Measurements from ENCODE around the gene SLC35G3. TPM values are rescaled to one million over a fixed set of nuclear protein-coding genes. Genes with fewer than 3 reads are reported as not detected.
"Not testable (repeated sequence)": the region's sequence is repeated elsewhere in the genome, so short reads cannot be mapped to it uniquely, and the experiment has no call there.

Gene SLC35G3
- total RNA-seq, 4 donors from 2014 or later: not detected

DNA sequence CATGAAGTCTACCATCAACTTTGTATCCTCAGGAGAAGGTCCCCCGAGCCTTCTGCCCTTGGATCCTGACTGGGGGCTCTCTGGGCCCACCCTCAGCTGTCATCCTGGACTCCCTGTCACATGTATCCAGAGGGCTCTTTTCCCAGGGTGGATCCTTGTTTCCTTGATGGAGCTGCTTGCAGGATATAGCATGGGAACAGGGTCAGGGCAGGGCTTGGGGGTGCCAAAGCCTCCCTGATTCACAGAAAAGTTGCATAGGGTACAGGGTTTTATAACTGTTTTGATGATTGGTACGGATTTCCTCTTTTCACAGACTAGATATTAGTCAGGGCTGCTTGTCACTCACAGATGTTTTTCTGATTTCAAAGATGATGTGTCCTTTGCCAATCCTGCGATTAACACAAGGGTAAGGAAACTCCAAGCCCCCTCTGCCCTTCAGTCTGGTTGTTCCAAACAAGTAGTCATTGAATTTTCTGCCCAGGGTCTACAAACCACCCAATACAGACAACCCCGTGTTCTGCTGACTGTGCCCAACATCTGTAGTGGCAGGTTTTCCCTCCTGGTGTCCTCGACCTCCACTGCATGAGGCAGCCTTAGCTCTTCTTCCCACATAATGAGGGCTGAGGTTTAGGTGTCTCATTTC is 20.6 kb upstream of the SLC35G3 start:
- no peak for DNase-seq (ENCODE audit: low spot score in 2 of 2)
- intact Hi-C loops (cut with DNase I; ENCODE audit: low total_unique reads): no loop called here
- H3K4me3 ChIP-seq (ENCODE audit: low read depth, poor library complexity, severe bottlenecking): no peak overlapping the region
- 51 to 53% methylated on average over 5 of the region's 5 CpGs for WGBS, 2 donors
- TF ChIP-seq POLR2A (IDR thresholded peaks at IDR 0.05): no peak
- TF ChIP-seq, protein P1, sequence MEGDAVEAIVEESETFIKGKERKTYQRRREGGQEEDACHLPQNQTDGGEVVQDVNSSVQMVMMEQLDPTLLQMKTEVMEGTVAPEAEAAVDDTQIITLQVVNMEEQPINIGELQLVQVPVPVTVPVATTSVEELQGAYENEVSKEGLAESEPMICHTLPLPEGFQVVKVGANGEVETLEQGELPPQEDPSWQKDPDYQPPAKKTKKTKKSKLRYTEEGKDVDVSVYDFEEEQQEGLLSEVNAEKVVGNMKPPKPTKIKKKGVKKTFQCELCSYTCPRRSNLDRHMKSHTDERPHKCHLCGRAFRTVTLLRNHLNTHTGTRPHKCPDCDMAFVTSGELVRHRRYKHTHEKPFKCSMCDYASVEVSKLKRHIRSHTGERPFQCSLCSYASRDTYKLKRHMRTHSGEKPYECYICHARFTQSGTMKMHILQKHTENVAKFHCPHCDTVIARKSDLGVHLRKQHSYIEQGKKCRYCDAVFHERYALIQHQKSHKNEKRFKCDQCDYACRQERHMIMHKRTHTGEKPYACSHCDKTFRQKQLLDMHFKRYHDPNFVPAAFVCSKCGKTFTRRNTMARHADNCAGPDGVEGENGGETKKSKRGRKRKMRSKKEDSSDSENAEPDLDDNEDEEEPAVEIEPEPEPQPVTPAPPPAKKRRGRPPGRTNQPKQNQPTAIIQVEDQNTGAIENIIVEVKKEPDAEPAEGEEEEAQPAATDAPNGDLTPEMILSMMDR (IDR thresholded peaks at IDR 0.05): no peak

DNA sequence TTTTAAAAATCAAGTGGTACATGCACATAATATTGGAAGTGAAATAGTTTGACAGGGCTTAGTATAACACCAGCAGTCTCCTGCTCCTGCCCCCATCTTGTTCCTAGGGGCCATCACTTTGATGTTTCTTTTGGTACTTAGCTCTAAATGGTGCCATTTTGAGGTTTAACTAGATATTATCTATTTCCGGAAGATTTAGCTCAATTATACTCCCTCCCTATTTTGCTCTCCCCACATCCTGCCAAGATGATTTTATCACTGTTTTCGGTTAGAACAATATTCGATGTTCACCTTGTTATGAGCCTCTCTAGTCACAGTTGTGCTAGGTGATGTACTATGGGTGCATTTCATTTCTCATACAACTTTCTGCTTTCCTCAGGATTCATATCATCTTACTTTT is 20.0 kb upstream of the SLC35G3 start:
- intact Hi-C loops (cut with DNase I; ENCODE audit: low total_unique reads): no loop called here
- no peak for DNase-seq (ENCODE audit: low spot score in 2 of 2)
- TF ChIP-seq, protein P1 (IDR thresholded peaks at IDR 0.05): no peak
- TF ChIP-seq POLR2A (IDR thresholded peaks at IDR 0.05): no peak
- WGBS, 2 donors: 45 to 64% methylated on average over 3 of the region's 3 CpGs
- H3K4me3 ChIP-seq (ENCODE audit: low read depth, poor library complexity, severe bottlenecking): no peak overlapping the region

GRCh38 chr17:35213412-35213940 is 19.3 kb upstream of the SLC35G3 start:
- H3K4me3 ChIP-seq (ENCODE audit: low read depth, poor library complexity, severe bottlenecking): no peak overlapping the region
- WGBS, 2 donors: 69 to 75% methylated on average over 5 of the region's 5 CpGs
- TF ChIP-seq, protein P1 (IDR thresholded peaks at IDR 0.05): no peak
- no peak for TF ChIP-seq POLR2A (IDR thresholded peaks at IDR 0.05)
- intact Hi-C loops (cut with DNase I; ENCODE audit: low total_unique reads): no loop called here
- no peak for DNase-seq (ENCODE audit: low spot score in 2 of 2)

DNA sequence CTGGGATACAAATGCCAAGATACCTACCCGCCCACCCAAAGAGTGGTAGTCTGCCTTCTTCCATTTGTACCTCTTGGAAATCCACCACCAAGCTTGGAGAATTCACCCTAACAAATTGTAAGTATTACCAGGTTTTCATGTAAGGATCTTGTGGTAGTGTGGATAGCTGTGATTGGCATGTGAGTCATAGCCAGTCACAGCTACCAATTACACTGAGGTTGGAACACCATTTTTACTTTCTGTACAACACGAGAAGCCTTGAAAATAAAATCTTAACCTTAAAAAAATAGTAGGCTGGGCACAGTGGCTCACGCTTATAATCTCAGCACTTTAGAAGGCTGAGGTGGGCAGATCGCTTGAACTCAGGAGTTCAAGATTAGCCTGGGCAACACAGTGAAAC is 18.5 kb upstream of the SLC35G3 start:
- intact Hi-C loops (cut with DNase I; ENCODE audit: low total_unique reads): no loop called here
- no peak overlapping the region for H3K4me3 ChIP-seq (ENCODE audit: low read depth, poor library complexity, severe bottlenecking)
- WGBS, 2 donors: 85 to 86% methylated on average over 4 of the region's 4 CpGs
- no peak for TF ChIP-seq POLR2A (IDR thresholded peaks at IDR 0.05)
- TF ChIP-seq, protein P1 (IDR thresholded peaks at IDR 0.05): no peak
- DNase-seq (ENCODE audit: low spot score in 2 of 2): no peak

DNA sequence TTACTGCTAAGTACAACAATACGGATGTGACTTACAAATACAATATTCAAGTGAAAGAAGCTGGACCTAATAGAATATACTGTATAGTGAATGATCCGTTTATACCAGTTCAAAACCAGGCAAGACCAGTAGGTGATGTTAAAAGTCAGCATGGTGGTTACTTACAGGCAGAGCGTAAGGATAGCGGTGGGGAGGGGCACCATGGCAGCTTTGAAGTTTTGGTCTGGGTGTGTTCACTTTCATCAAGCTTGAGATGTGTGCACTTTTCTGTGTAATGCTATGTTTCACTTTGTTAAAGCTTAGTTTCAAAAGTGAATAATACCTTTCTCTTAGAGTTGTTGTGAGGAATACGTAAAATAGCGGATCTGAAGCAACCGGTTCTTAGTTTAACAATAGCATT is 16.5 kb upstream of the SLC35G3 start:
- intact Hi-C loops (cut with DNase I; ENCODE audit: low total_unique reads): no loop called here
- no peak for DNase-seq (ENCODE audit: low spot score in 2 of 2)
- TF ChIP-seq, protein P1 (IDR thresholded peaks at IDR 0.05): no peak
- no peak for TF ChIP-seq POLR2A (IDR thresholded peaks at IDR 0.05)
- no peak overlapping the region for H3K4me3 ChIP-seq (ENCODE audit: low read depth, poor library complexity, severe bottlenecking)
- WGBS, 2 donors: 85 to 86% methylated on average over 7 of the region's 7 CpGs

- intact Hi-C loops (cut with DNase I; ENCODE audit: low total_unique reads): not testable (repeated sequence)
- WGBS, 2 donors: 71 to 90% methylated on average over 2 of the region's 2 CpGs
Measured at GRCh38 chr17:35202582-35202981, 8.4 kb upstream of the SLC35G3 start.

GRCh38 chr17:35195062-35195461 is 869 bp upstream of the SLC35G3 start:
- DNase-seq (ENCODE audit: low spot score in 2 of 2); H3K4me3 ChIP-seq (ENCODE audit: low read depth, poor library complexity, severe bottlenecking); intact Hi-C loops (cut with DNase I; ENCODE audit: low total_unique reads): not testable (repeated sequence)
- 89 to 97% methylated on average over 5 to 28 of the region's 31 CpGs for WGBS, 2 donors

More at GRCh38 chr17:35202582-35202981, 8.4 kb upstream of the SLC35G3 start:
- DNase-seq (ENCODE audit: low spot score in 2 of 2); H3K4me3 ChIP-seq (ENCODE audit: low read depth, poor library complexity, severe bottlenecking): not testable (repeated sequence)

Data from lower leg skin (tissue), 4 donors.